Right lung (tissue), 5 donors: ENCODE results near the gene TTC9B. TPM values are rescaled to one million over a fixed set of nuclear protein-coding genes. Genes with fewer than 3 reads are reported as not detected.
A peak's percentile ranks its signal among the peaks of the same experiment; 100 is the strongest.

Source experiments
- DNase-seq, 2 donors: peaks; one replicate each; pipeline ENCODE4 v3.0.0-alpha.2; 2013
- polyA plus RNA-seq, 5 donors: library from polyadenylated mRNA; unstranded; fragments of 120-200 nt; gene quantifications; one replicate each; pipeline versions ENCODE4 v1.2.1 to v1.2.3, GENCODE V29; 2013; ENCODE audit warnings: inconsistent platforms in 1 of 5, low replicate concordance in 1 of 5; ENCODE audit not compliant: insufficient read length in 5 of 5, insufficient read depth in 1 of 5

Gene TTC9B
- polyA plus RNA-seq, 5 donors: 0.12 to 0.31 (median 0.17) TPM; not detected in 2

GRCh38 chr19:40216013-40216776, 2.0 kb downstream of the TTC9B start:
- DNase-seq: no peak

- no peak for DNase-seq
Measured at GRCh38 chr19:40214936-40215335, 3.2 kb downstream of the TTC9B start.

- DNase-seq: no peak
Measured at GRCh38 chr19:40213882-40214570, 4.2 kb downstream of the TTC9B start.

GRCh38 chr19:40213251-40213829, 4.8 kb downstream of the TTC9B start:
- no peak for DNase-seq

- no peak for DNase-seq
Measured at GRCh38 chr19:40210889-40211288, 7.3 kb downstream of the TTC9B start.

- no peak for DNase-seq
Measured at GRCh38 chr19:40208602-40209001, 9.6 kb downstream of the TTC9B start.

GRCh38 chr19:40205760-40206159, 12.4 kb downstream of the TTC9B start:
- no peak for DNase-seq

GRCh38 chr19:40204381-40204780, 13.8 kb downstream of the TTC9B start:
- no peak for DNase-seq

GRCh38 chr19:40200341-40201099, 17.7 kb downstream of the TTC9B start:
- no peak for DNase-seq

- DNase-seq: no peak
Measured at GRCh38 chr19:40198272-40198990, 19.8 kb downstream of the TTC9B start.

- no peak for DNase-seq
Measured at GRCh38 chr19:40193587-40193849, 24.7 kb downstream of the TTC9B start.

- DNase-seq: no peak
Measured at GRCh38 chr19:40192758-40193586, 25.2 kb downstream of the TTC9B start.

GRCh38 chr19:40191836-40192646, 26.1 kb downstream of the TTC9B start:
- DNase-seq: peak in 1 of 2 donors; percentile 11

GRCh38 chr19:40190891-40191835, 27.0 kb downstream of the TTC9B start, which contains the start of gene MAP3K10:
Gene MAP3K10, plus strand, starts transcription at chr19:40191426. Its CDS starts 606 bp downstream, at chr19:40192032.
- DNase-seq: peak; percentile 61 to 75

GRCh38 chr19:40184273-40184672, 33.9 kb downstream of the TTC9B start:
- no peak for DNase-seq

- DNase-seq: no peak
Measured at GRCh38 chr19:40178756-40179155, 39.4 kb downstream of the TTC9B start.

GRCh38 chr19:40177286-40178070, 40.7 kb downstream of the TTC9B start:
- no peak for DNase-seq

GRCh38 chr19:40175820-40176219, 42.4 kb downstream of the TTC9B start:
- no peak for DNase-seq
